SK-N-SH treated with all-trans-retinoic acid at 6 μM for 48 hours (cell line): ENCODE measurements around the gene UROS.

ENCODE experiments used
- ATAC-seq: fragments of 200-7000 bp; cut with Tn5 transposase; 3 replicates; pipeline ENCODE4 v1.9.1; 2020; ENCODE audit warnings: mild to moderate bottlenecking, moderate library complexity
- ARNTL ChIP-seq: fragments of 450-650 bp; formaldehyde crosslinking; IDR thresholded peaks from 2 replicates; pipeline ENCODE4 v1.5.0; 2020; ENCODE audit warnings: low read depth, mild to moderate bottlenecking, moderate library complexity, borderline replicate concordance
- BACH2 ChIP-seq: fragments of 250-450 bp; sonication (Bioruptor Pico); IDR thresholded peaks from 2 replicates; pipeline ENCODE4 v1.9.0; 2021; ENCODE audit warnings: mild to moderate bottlenecking, borderline replicate concordance
- CSDC2 ChIP-seq: fragments of 250-450 bp; sonication (Bioruptor Pico); IDR thresholded peaks from 2 replicates; pipeline ENCODE4 v1.5.0; 2020; ENCODE audit warnings: mild to moderate bottlenecking, moderate library complexity
- ESRRG ChIP-seq: fragments of 250-450 bp; sonication (Bioruptor Pico); IDR thresholded peaks from 2 replicates; pipeline ENCODE4 v1.6.1; 2021; ENCODE audit warnings: mild to moderate bottlenecking
- GLIS3 ChIP-seq: fragments of 250-450 bp; sonication (Bioruptor Pico); IDR thresholded peaks from 2 replicates; pipeline ENCODE4 v1.5.0; 2020; ENCODE audit warnings: mild to moderate bottlenecking, moderate library complexity
- ISL1 ChIP-seq: fragments of 250-450 bp; sonication (Bioruptor Pico); IDR thresholded peaks from 2 replicates; pipeline ENCODE4 v2.1.2; 2022; ENCODE audit warnings: mild to moderate bottlenecking, moderate library complexity
- OSR1 ChIP-seq: fragments of 250-450 bp; sonication (Bioruptor Pico); IDR thresholded peaks from 2 replicates; pipeline ENCODE4 v1.8.0; 2022; ENCODE audit warnings: moderate library complexity, mild to moderate bottlenecking, inconsistent platforms
- POU6F1 ChIP-seq: fragments of 250-450 bp; sonication (Bioruptor Pico); IDR thresholded peaks from 2 replicates; pipeline ENCODE4 v1.8.0; 2021; ENCODE audit warnings: low read depth, mild to moderate bottlenecking, moderate library complexity, borderline replicate concordance
- PPARA ChIP-seq: fragments of 250-450 bp; sonication (Bioruptor Pico); IDR thresholded peaks from 2 replicates; pipeline ENCODE4 v1.5.0; 2020; ENCODE audit warnings: mild to moderate bottlenecking, borderline replicate concordance
- SNAI2 ChIP-seq: fragments of 250-450 bp; sonication (Bioruptor Pico); IDR thresholded peaks from 2 replicates; pipeline ENCODE4 v1.5.0; 2020; ENCODE audit warnings: mild to moderate bottlenecking, moderate library complexity
- TCF4 ChIP-seq: fragments of 250-450 bp; sonication (Bioruptor Pico); IDR thresholded peaks from 2 replicates; pipeline ENCODE4 v1.8.0; 2021; ENCODE audit warnings: mild to moderate bottlenecking, moderate library complexity, borderline replicate concordance
- TOX ChIP-seq: fragments of 250-450 bp; sonication (Bioruptor Pico); IDR thresholded peaks from 2 replicates; pipeline ENCODE4 v1.8.0; 2021; ENCODE audit warnings: mild to moderate bottlenecking, moderate library complexity, borderline replicate concordance
- TSHZ2 ChIP-seq: fragments of 250-450 bp; sonication (Bioruptor Pico); IDR thresholded peaks from 2 replicates; pipeline ENCODE4 v1.5.0; 2020; ENCODE audit warnings: mild to moderate bottlenecking, moderate library complexity
- ZC3H10 ChIP-seq: fragments of 250-450 bp; sonication (Bioruptor Pico); IDR thresholded peaks from 2 replicates; pipeline ENCODE4 v1.5.1; 2021; ENCODE audit warnings: mild to moderate bottlenecking, moderate library complexity
- ZFP3 ChIP-seq: fragments of 250-450 bp; sonication (Bioruptor Pico); IDR thresholded peaks from 2 replicates; pipeline ENCODE4 v1.5.0; 2020; ENCODE audit warnings: mild to moderate bottlenecking, moderate library complexity
- ZNF565 ChIP-seq: fragments of 450-650 bp; formaldehyde crosslinking; conservative IDR thresholded peaks from 2 replicates; pipeline ENCODE4 v1.5.0; 2020; ENCODE audit warnings: low read depth, mild to moderate bottlenecking, moderate library complexity
- ZNF70 ChIP-seq: fragments of 450-650 bp; formaldehyde crosslinking; IDR thresholded peaks from 2 replicates; pipeline ENCODE4 v1.5.0; 2020; ENCODE audit warnings: mild to moderate bottlenecking, moderate library complexity
- ZNF8 ChIP-seq: fragments of 450-650 bp; formaldehyde crosslinking; IDR thresholded peaks from 2 replicates; pipeline ENCODE4 v1.5.0; 2020; ENCODE audit warnings: mild to moderate bottlenecking, moderate library complexity
- TF ChIP-seq, protein P1 (sequence below): fragments of 250-450 bp; sonication (Bioruptor Pico); IDR thresholded peaks from 2 replicates; pipeline ENCODE4 v1.5.1; 2020; ENCODE audit warnings: low read depth, mild to moderate bottlenecking, moderate library complexity
- TF ChIP-seq, protein P2 (sequence below): fragments of 250-450 bp; sonication (Bioruptor Pico); IDR thresholded peaks from 2 replicates; pipeline ENCODE4 v1.5.1; 2021; ENCODE audit warnings: mild to moderate bottlenecking, moderate library complexity
- TF ChIP-seq, protein P3 (sequence below): fragments of 250-450 bp; sonication (Bioruptor Pico); IDR thresholded peaks from 2 replicates; pipeline ENCODE4 v1.8.0; 2020; ENCODE audit warnings: mild to moderate bottlenecking, moderate library complexity, borderline replicate concordance

UROS gene

GRCh38 chr10:125828311-125828710, 5.3 kb upstream of the UROS start:
- TF ChIP-seq GLIS3 (CRISPR knock-in tag) = no peak
- no peak for TF ChIP-seq PPARA
- TF ChIP-seq, protein P1, sequence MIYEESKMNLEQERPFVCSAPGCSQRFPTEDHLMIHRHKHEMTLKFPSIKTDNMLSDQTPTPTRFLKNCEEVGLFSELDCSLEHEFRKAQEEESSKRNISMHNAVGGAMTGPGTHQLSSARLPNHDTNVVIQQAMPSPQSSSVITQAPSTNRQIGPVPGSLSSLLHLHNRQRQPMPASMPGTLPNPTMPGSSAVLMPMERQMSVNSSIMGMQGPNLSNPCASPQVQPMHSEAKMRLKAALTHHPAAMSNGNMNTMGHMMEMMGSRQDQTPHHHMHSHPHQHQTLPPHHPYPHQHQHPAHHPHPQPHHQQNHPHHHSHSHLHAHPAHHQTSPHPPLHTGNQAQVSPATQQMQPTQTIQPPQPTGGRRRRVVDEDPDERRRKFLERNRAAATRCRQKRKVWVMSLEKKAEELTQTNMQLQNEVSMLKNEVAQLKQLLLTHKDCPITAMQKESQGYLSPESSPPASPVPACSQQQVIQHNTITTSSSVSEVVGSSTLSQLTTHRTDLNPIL (CRISPR knock-in tag) = no peak
- TF ChIP-seq ZFP3 = no peak
- TF ChIP-seq ESRRG = no peak
- TF ChIP-seq ZNF70 = no peak
- TF ChIP-seq BACH2 = no peak
- TF ChIP-seq TOX = no peak
- TF ChIP-seq ZNF565 (CRISPR knock-in tag) = no peak
- no peak for TF ChIP-seq OSR1 (CRISPR knock-in tag)
- TF ChIP-seq ZNF8 (CRISPR knock-in tag) = no peak
- TF ChIP-seq ZC3H10 (CRISPR knock-in tag) = no peak
- TF ChIP-seq, protein P2, sequence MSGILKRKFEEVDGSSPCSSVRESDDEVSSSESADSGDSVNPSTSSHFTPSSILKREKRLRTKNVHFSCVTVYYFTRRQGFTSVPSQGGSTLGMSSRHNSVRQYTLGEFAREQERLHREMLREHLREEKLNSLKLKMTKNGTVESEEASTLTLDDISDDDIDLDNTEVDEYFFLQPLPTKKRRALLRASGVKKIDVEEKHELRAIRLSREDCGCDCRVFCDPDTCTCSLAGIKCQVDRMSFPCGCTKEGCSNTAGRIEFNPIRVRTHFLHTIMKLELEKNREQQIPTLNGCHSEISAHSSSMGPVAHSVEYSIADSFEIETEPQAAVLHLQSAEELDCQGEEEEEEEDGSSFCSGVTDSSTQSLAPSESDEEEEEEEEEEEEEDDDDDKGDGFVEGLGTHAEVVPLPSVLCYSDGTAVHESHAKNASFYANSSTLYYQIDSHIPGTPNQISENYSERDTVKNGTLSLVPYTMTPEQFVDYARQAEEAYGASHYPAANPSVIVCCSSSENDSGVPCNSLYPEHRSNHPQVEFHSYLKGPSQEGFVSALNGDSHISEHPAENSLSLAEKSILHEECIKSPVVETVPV = no peak
- no peak for TF ChIP-seq TCF4 (CRISPR knock-in tag)
- no peak for TF ChIP-seq ISL1
- ATAC-seq = no peak

DNA sequence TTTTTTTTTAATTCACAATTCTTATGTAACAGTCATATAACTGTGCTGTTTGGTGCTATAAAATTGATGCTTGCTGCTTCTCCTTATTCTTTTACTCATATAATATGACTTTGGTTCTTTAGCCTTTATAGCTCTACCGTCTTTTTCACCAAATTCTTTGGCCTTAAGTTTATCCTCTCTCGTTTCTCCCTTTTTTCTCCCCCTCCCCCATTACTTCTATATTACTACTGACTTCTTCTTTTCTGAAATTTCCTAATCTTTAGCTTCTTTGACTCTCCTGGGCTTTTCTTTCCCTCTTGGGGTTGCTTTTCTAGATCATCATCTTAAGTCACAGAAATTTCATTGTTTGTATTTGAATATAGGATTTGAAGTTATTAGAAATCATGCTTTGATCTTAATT, 4.1 kb upstream of the UROS start:
- ATAC-seq = no peak
- no peak for TF ChIP-seq PPARA
- no peak for TF ChIP-seq ARNTL (CRISPR knock-in tag)
- TF ChIP-seq, protein P3, sequence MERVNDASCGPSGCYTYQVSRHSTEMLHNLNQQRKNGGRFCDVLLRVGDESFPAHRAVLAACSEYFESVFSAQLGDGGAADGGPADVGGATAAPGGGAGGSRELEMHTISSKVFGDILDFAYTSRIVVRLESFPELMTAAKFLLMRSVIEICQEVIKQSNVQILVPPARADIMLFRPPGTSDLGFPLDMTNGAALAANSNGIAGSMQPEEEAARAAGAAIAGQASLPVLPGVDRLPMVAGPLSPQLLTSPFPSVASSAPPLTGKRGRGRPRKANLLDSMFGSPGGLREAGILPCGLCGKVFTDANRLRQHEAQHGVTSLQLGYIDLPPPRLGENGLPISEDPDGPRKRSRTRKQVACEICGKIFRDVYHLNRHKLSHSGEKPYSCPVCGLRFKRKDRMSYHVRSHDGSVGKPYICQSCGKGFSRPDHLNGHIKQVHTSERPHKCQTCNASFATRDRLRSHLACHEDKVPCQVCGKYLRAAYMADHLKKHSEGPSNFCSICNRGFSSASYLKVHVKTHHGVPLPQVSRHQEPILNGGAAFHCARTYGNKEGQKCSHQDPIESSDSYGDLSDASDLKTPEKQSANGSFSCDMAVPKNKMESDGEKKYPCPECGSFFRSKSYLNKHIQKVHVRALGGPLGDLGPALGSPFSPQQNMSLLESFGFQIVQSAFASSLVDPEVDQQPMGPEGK = no peak
- TF ChIP-seq TOX = no peak
- no peak for TF ChIP-seq ESRRG
- no peak for TF ChIP-seq ISL1
- TF ChIP-seq, protein P1 (CRISPR knock-in tag) = no peak
- no peak for TF ChIP-seq OSR1 (CRISPR knock-in tag)
- no peak for TF ChIP-seq CSDC2 (CRISPR knock-in tag)
- TF ChIP-seq ZNF565 (CRISPR knock-in tag) = no peak
- TF ChIP-seq ZC3H10 (CRISPR knock-in tag) = no peak
- no peak for TF ChIP-seq BACH2
- TF ChIP-seq ZFP3 = no peak
- TF ChIP-seq SNAI2 (CRISPR knock-in tag) = no peak
- TF ChIP-seq POU6F1 (CRISPR knock-in tag) = no peak
- TF ChIP-seq ZNF8 (CRISPR knock-in tag) = no peak
- TF ChIP-seq TSHZ2 (CRISPR knock-in tag) = no peak

GRCh38 chr10:125824736-125825135, 1.7 kb upstream of the UROS start:
- no peak for ATAC-seq
- TF ChIP-seq ARNTL (CRISPR knock-in tag) (no peak), TSHZ2 (CRISPR knock-in tag) (no peak)
